ENCODE results near the gene RNF224.

The RNF224 gene

GRCh38 chr9:137262909-137263285 lies 35.6 kb downstream of the RNF224 start:
- no peak for DNase-seq (ENCODE audit: low spot score)
- TF ChIP-seq CTCF (IDR thresholded peaks at IDR 0.05; ENCODE audit: extremely low read depth, missing control alignments): no peak

DNA sequence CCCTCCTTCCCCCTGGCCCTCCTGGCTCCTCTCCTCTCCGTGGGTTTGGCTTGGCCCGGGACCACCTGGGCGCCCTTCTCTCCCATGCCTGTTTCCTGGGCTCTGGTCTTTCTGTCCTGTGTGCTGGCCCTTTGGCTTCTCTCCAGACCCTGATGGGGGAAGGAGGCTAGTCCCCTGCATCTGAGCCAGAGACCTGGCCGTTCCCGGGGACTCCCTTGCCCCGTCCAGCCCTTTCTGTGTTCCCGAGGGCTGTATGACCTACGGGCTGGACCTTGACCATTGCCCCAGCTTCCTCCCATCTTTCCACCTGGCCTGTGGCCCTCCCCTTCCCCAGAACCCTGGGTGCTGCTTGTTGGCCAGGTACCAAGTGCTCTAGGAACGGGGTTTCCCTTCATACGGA lies 36.2 kb downstream of the RNF224 start:
- DNase-seq (ENCODE audit: low spot score): no peak
- no peak for TF ChIP-seq CTCF (IDR thresholded peaks at IDR 0.05; ENCODE audit: extremely low read depth, missing control alignments)

DNA sequence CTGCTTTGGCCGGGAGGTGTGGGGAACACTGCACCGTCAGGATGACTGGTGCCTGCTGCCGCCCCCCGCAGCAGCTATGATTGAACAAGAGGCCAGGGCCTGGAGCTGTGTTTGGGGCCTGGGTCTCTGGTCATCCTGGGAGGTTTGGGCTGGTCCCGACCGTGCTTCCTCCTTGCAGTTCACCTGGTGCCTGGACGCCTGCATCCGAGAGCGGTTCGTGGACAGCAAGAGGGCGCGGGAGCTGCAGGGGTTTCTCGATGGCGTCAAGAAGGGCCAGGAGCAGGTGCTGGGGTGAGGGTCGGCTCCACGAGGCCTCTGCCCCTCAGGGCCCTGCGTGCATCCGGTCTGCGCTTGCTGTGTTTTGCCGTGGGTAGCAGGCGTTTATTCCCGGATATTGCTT lies 36.8 kb downstream of the RNF224 start:
- no peak for TF ChIP-seq CTCF (IDR thresholded peaks at IDR 0.05; ENCODE audit: extremely low read depth, missing control alignments)

DNA sequence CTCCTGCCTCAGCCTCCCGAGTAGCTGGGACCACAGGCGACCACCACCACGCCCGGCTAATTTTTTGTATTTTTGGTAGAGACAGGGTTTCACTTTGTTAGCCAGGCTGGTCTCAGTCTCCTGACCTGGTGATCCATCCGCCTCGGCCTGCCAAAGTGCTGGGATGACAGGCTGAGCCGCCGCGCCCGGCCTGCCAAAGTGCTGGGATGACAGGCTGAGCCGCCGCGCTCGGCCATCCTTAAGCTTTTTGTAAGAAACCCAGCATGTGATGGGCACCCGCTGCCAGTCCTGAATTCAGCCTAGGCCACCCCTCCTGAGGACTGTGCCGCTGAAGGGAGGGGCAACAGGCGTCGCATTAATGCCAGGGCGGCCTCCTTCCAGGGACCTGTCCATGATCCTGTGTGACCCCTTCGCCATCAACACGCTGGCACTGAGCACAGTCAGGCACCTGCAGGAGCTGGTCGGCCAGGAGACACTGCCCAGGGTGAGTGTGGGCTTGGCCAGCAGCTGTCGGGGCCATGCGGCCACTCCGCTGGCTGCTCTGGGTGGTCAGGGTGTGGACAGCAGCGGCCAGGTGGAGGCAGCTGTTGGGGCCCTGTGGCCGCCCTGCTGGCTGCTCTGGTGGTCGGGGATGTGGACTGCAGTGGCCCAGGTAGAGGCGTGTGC lies 38.3 kb downstream of the RNF224 start:
- no peak for TF ChIP-seq CTCF (IDR thresholded peaks at IDR 0.05; ENCODE audit: extremely low read depth, missing control alignments)
- no peak for DNase-seq (ENCODE audit: low spot score)

More for the DNA sequence above, 36.8 kb downstream of the RNF224 start:
- DNase-seq (ENCODE audit: low spot score): no peak

- TF ChIP-seq CTCF (IDR thresholded peaks at IDR 0.05; ENCODE audit: extremely low read depth, missing control alignments): no peak
- DNase-seq (ENCODE audit: low spot score): no peak
These were observed 38.8 kb downstream of the RNF224 start for GRCh38 chr9:137266162-137266527.

- no peak for DNase-seq (ENCODE audit: low spot score)
These were observed 39.5 kb downstream of the RNF224 start for GRCh38 chr9:137266585-137267453.

More at GRCh38 chr9:137266585-137267453, 39.5 kb downstream of the RNF224 start:
- TF ChIP-seq CTCF (IDR thresholded peaks at IDR 0.05; ENCODE audit: extremely low read depth, missing control alignments): no peak

Measured in GM20000 (cell line).